ENCODE data around the gene KRT23. TPM values are rescaled to one million over a fixed set of nuclear protein-coding genes. Genes with fewer than 3 reads are reported as not detected.

KRT23 gene
- total and polyA plus RNA-seq, 2 of the 13 experiments (the other 11 are each of a cell fraction or from before 2014, with no cell fraction given) = 24.7 to 51.1 TPM

- H4K20me1 ChIP-seq (ENCODE audit: insufficient read depth, low read length) = no peaks in the 10 kb centered on the region
- peaks cover 100% of the 10 kb centered on the region for H3K4me1 ChIP-seq (ENCODE audit: insufficient read depth, low read length)
- H3K4me2 ChIP-seq (ENCODE audit: low read depth, low read length) = no peak overlapping the region
- BruUV-seq (replicated peaks) = no TSS peak
- WGBS (ENCODE audit: low lambda C conversion rate) = 93% methylated on average over 2 of the region's 2 CpGs
- CTCF ChIA-PET (ENCODE audit: low intra/inter-chr PET ratio, low total read pairs) = no interaction called here
- DNase-seq (ENCODE audit: low spot score) (no peak), ATAC-seq (no peak), FAIRE-seq (no peak)
- POLR2A ChIA-PET = no interaction called here
- no peak overlapping the region for H3K4me3 ChIP-seq (replicated peaks in 1 of 3; ENCODE audit: insufficient read depth in 1 of 3, low read depth in 2 of 3, low read length in 3 of 3)
- H3K27me3 ChIP-seq (ENCODE audit: control insufficient read depth in 1 of 2, insufficient read depth in 2 of 2, low read length in 2 of 2) = no peaks in the 10 kb centered on the region
- no peaks in the 10 kb centered on the region; a peak in 1 of 5 replicates for H3K36me3 ChIP-seq (replicated peaks in 1 of 2; ENCODE audit: control insufficient read depth in 1 of 2, insufficient read depth in 2 of 2, low read length in 2 of 2)
- no peaks in the 10 kb centered on the region for H3K9me3 ChIP-seq (ENCODE audit: low read length)
- no peak overlapping the region for H3K9ac ChIP-seq (ENCODE audit: insufficient read depth, low read depth, low read length)
- in situ Hi-C loops (cut with HindIII; ENCODE audit: extremely low pct_ligation_motif_present, low pct_unique_long_range_greater_than_20kb) (loop anchor here (10.0 kb wide), 1 partner anchor 101 kb away; the partner anchor contains the start of gene KRTAP2-2), intact Hi-C loops (cut with micrococcal nuclease; ENCODE audit: unreplicated experiment) (no loop called here)
- no peak overlapping the region for H2AFZ ChIP-seq (ENCODE audit: low read length)
- H3K79me2 ChIP-seq (ENCODE audit: insufficient read depth, low read length) = no peaks in the 10 kb centered on the region
- no peak overlapping the region for H3K27ac ChIP-seq (ENCODE audit: extremely low read length, insufficient read depth, low read length)
- TF ChIP-seq ZNF512 (CRISPR knock-in tag; IDR thresholded peaks at IDR 0.05) (no peak), KMT2B (CRISPR knock-in tag; IDR thresholded peaks at IDR 0.05) (no peak), BRF2 (CRISPR knock-in tag; IDR thresholded peaks at IDR 0.05) (no peak), ZNF18 (CRISPR knock-in tag; IDR thresholded peaks at IDR 0.05; ENCODE audit: insufficient replicate concordance) (no peak), POGZ (CRISPR knock-in tag; IDR thresholded peaks at IDR 0.05) (no peak), ZNF44 (CRISPR knock-in tag; IDR thresholded peaks at IDR 0.05) (no peak), DMTF1 (CRISPR knock-in tag; IDR thresholded peaks at IDR 0.05) (no peak), FOXP1 (IDR thresholded peaks at IDR 0.05) (no peak), FOXP1 (CRISPR knock-in tag; IDR thresholded peaks at IDR 0.05) (no peak), KDM2A (CRISPR knock-in tag; IDR thresholded peaks at IDR 0.05; ENCODE audit: borderline replicate concordance, low read depth) (no peak), ZNF770 (CRISPR knock-in tag; IDR thresholded peaks at IDR 0.05) (no peak), ZNF3 (CRISPR knock-in tag; IDR thresholded peaks at IDR 0.05) (no peak), TFDP2 (CRISPR knock-in tag; IDR thresholded peaks at IDR 0.05) (no peak)
These were observed 16.4 kb upstream of the KRT23 start for GRCh38 chr17:40953881-40954280.
